DND-41 (cell line): ENCODE data around the gene RNASEL.

Source experiments
- ATAC-seq: fragments of 200-7000 bp; cut with Tn5 transposase; 3 replicates; pipeline ENCODE4 v1.9.1; 2021; ENCODE audit warnings: low read depth; ENCODE audit not compliant: insufficient read depth
- DNase-seq: peaks from one replicate; pipeline ENCODE4 v3.0.0-alpha.2; 2020
- H2AFZ ChIP-seq: 2 replicates; pipeline ENCODE4 v1.6.0; 2012; ENCODE audit warnings: low read depth, low read length
- H3K27ac ChIP-seq: 2 replicates; pipeline ENCODE4 v1.5.1; 2012; ENCODE audit warnings: low read length, inconsistent platforms
- H3K27me3 ChIP-seq: fragments of 200-600 bp; sonication (generic); 2 replicates; pipeline ENCODE4 v1.6.0; 2012; ENCODE audit warnings: low read length, mild to moderate bottlenecking, inconsistent platforms; ENCODE audit not compliant: insufficient read depth, poor library complexity
- H3K36me3 ChIP-seq: 2 replicates; pipeline ENCODE4 v1.5.1; 2012; ENCODE audit warnings: low read length, inconsistent platforms; ENCODE audit not compliant: insufficient read depth
- H3K4me1 ChIP-seq: 2 replicates; pipeline ENCODE4 v1.5.1; 2012; ENCODE audit warnings: mild to moderate bottlenecking, low read length; ENCODE audit not compliant: insufficient read depth
- H3K4me2 ChIP-seq: 2 replicates; pipeline ENCODE4 v1.6.0; 2012; ENCODE audit warnings: mild to moderate bottlenecking, moderate library complexity, low read length, inconsistent platforms; ENCODE audit not compliant: insufficient read depth
- H3K4me3 ChIP-seq, 2 experiments: fragments of 200-600 bp in 1 of 2; shearing (Covaris generic) in 1 of 2; 2 replicates each; pipeline ENCODE4 v1.5.1; 2012 to 2016; ENCODE audit warnings: inconsistent platforms in 2 of 2, low read length in 2 of 2, mild to moderate bottlenecking in 2 of 2, low read depth in 1 of 2, moderate library complexity in 1 of 2
- H3K79me2 ChIP-seq: 2 replicates; pipeline ENCODE4 v1.6.0; 2012; ENCODE audit warnings: low read length, inconsistent platforms; ENCODE audit not compliant: insufficient read depth
- H3K9ac ChIP-seq: 2 replicates; pipeline ENCODE4 v1.6.0; 2012; ENCODE audit warnings: low read depth, mild to moderate bottlenecking, inconsistent platforms, low read length, moderate library complexity
- H3K9me3 ChIP-seq: 2 replicates; pipeline ENCODE4 v1.5.1; 2012; ENCODE audit warnings: low read length, moderate library complexity, mild to moderate bottlenecking, inconsistent platforms; ENCODE audit not compliant: insufficient read depth, severe bottlenecking
- H4K20me1 ChIP-seq: 2 replicates; pipeline ENCODE4 v1.6.0; 2012; ENCODE audit warnings: low read length; ENCODE audit not compliant: insufficient read depth
- EZH2 ChIP-seq: IDR thresholded peaks from 3 replicates; pipeline ENCODE4 v1.6.1; 2012; ENCODE audit warnings: borderline replicate concordance, low read depth, mild to moderate bottlenecking, moderate library complexity, low read length, inconsistent platforms; ENCODE audit not compliant: severe bottlenecking
- TF ChIP-seq, protein P1 (sequence below): IDR thresholded peaks from 2 replicates; pipeline ENCODE4 v1.5.1; 2012; ENCODE audit warnings: borderline replicate concordance, low read length, moderate library complexity, mild to moderate bottlenecking; ENCODE audit not compliant: poor library complexity, severe bottlenecking; ENCODE audit errors: extremely low read depth

Gene RNASEL

GRCh38 chr1:182560392-182560984, 28.6 kb downstream of the RNASEL start:
- Histone ChIP-seq H3K27me3 (no peaks in the 10 kb centered on the region), H3K36me3 (no peaks in the 10 kb centered on the region), H4K20me1 (no peaks in the 10 kb centered on the region), H3K4me3 (no peak overlapping the region), H3K9ac (no peak overlapping the region), H3K4me2 (no peak overlapping the region), H3K9me3 (no peaks in the 10 kb centered on the region), H3K27ac (no peak overlapping the region), H3K4me1 (no peaks in the 10 kb centered on the region), H2AFZ (no peak overlapping the region), H3K79me2 (no peaks in the 10 kb centered on the region)
- ATAC-seq (no peak), DNase-seq (no peak)
- TF ChIP-seq, protein P1, sequence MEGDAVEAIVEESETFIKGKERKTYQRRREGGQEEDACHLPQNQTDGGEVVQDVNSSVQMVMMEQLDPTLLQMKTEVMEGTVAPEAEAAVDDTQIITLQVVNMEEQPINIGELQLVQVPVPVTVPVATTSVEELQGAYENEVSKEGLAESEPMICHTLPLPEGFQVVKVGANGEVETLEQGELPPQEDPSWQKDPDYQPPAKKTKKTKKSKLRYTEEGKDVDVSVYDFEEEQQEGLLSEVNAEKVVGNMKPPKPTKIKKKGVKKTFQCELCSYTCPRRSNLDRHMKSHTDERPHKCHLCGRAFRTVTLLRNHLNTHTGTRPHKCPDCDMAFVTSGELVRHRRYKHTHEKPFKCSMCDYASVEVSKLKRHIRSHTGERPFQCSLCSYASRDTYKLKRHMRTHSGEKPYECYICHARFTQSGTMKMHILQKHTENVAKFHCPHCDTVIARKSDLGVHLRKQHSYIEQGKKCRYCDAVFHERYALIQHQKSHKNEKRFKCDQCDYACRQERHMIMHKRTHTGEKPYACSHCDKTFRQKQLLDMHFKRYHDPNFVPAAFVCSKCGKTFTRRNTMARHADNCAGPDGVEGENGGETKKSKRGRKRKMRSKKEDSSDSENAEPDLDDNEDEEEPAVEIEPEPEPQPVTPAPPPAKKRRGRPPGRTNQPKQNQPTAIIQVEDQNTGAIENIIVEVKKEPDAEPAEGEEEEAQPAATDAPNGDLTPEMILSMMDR, result no peak
- TF ChIP-seq EZH2, result no peak

DNA sequence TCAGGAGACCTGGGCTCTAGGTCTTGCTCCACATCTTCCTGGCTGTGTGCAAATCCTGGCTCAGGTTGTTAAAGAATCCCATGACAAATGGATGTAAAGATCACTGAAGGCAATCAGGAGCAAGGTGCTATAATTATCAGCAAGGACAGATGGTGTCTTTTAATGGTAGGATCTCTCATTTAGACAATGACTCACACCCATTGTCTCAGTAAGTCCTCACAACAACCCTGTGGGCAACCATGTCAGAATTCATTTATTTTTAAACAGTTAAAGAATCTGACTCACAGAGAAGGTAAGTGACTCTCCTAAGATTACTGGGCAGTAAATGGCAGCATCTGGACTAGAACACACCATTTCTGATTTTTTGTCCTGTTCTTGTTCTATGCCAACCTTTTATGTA, 32.8 kb downstream of the RNASEL start:
- Histone ChIP-seq H3K4me2 (no peak overlapping the region), H3K9me3 (peaks cover 3% of the 10 kb centered on the region), H2AFZ (no peak overlapping the region), H3K36me3 (no peaks in the 10 kb centered on the region), H3K27me3 (no peaks in the 10 kb centered on the region), H4K20me1 (no peaks in the 10 kb centered on the region), H3K9ac (no peak overlapping the region), H3K4me3 (no peak overlapping the region), H3K79me2 (no peaks in the 10 kb centered on the region), H3K4me1 (no peaks in the 10 kb centered on the region), H3K27ac (no peak overlapping the region)
- DNase-seq (no peak), ATAC-seq (no peak)
- no peak for TF ChIP-seq EZH2
- TF ChIP-seq, protein P1, result no peak

- ATAC-seq, result no peak
- no peak overlapping the region for H3K9ac ChIP-seq
- H3K4me1 ChIP-seq, result no peaks in the 10 kb centered on the region
- H3K79me2 ChIP-seq, result no peaks in the 10 kb centered on the region
- no peak overlapping the region for H3K4me2 ChIP-seq
- peaks cover 3% of the 10 kb centered on the region for H3K9me3 ChIP-seq
- DNase-seq, result no peak
- no peaks in the 10 kb centered on the region for H3K36me3 ChIP-seq
- no peaks in the 10 kb centered on the region for H4K20me1 ChIP-seq
- no peak for TF ChIP-seq EZH2
- H3K4me3 ChIP-seq, result no peak overlapping the region
- H3K27me3 ChIP-seq, result no peaks in the 10 kb centered on the region
- no peak overlapping the region for H3K27ac ChIP-seq
- no peak overlapping the region for H2AFZ ChIP-seq
Observed at GRCh38 chr1:182555493-182555892, 33.6 kb downstream of the RNASEL start.

DNA sequence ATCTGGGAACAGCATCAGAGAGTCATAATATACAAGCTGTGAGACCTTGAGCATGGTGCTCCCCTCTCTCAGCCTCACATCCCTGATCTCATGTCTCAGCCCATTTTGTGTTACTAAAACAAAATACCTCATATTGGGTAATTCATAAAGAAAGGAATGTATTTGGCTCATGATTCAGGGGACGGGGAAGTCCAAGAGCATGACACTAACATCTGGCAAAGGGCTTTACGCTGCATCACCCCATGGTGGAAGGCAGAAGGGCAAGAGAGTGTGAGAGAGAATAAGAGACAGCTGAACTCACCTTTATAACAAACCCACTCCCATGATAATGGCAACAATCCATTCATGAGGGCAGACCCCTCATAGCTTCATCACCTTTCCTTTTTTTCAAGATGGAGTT, 36.5 kb downstream of the RNASEL start:
- ATAC-seq (no peak), DNase-seq (no peak)
- Histone ChIP-seq H3K27me3 (no peaks in the 10 kb centered on the region), H3K9me3 (peaks cover 3% of the 10 kb centered on the region), H3K4me3 (no peak overlapping the region), H3K4me1 (no peaks in the 10 kb centered on the region), H2AFZ (no peak overlapping the region), H4K20me1 (no peaks in the 10 kb centered on the region), H3K9ac (no peak overlapping the region), H3K36me3 (no peaks in the 10 kb centered on the region), H3K79me2 (no peaks in the 10 kb centered on the region), H3K27ac (no peak overlapping the region), H3K4me2 (no peak overlapping the region)
- no peak for TF ChIP-seq EZH2
- TF ChIP-seq, protein P1, result no peak
